Measurements from ENCODE around the gene PNPLA1. TPM values are rescaled to one million over a fixed set of nuclear protein-coding genes. Genes with fewer than 3 reads are reported as not detected.
"Not testable (repeated sequence)": the region's sequence is repeated elsewhere in the genome, so short reads cannot be mapped to it uniquely, and the experiment has no call there.

Gene PNPLA1
- total RNA-seq, 1 donor from 2014 or later: 0.22 TPM

DNA sequence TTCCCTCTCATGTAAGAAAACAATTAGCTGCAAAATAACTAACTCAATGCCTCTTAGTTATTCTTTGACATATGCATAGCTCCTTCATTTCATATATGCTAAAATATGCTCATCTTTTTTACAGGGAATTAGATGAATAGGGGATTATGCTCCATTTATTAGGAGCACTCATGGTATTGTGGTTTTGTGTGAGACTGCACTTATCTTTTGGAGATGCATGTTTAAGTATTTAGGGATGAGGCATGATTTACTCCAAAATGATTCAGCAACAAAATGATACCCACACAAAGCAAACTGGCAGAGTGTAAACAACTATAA, 58.0 kb downstream of the PNPLA1 start:
- ATAC-seq (no peak), DNase-seq (ENCODE audit: low spot score) (no peak)
- intact Hi-C loops (cut with DNase I): no loop called here

DNA sequence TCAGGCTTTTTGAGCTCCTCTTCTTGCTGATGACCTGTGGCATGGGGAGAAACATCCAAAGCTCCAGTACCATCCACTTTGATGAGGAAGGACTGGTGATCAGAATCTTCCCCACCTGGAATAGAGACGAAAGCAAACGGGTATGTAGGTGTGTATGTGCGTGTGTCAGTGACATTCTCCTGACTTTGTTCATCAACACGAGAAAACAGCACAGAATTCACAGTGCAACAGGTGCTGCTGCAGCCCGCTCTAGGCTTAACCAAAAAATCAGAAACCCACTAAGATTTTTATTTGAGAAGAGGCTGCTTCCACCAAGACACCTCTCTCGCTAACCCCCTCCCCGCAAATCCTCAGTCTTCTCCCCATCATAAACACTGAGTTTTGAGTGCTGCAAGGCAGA, 58.7 kb downstream of the PNPLA1 start:
- DNase-seq (ENCODE audit: low spot score): no peak
- intact Hi-C loops (cut with DNase I): no loop called here
- ATAC-seq: no peak

DNA sequence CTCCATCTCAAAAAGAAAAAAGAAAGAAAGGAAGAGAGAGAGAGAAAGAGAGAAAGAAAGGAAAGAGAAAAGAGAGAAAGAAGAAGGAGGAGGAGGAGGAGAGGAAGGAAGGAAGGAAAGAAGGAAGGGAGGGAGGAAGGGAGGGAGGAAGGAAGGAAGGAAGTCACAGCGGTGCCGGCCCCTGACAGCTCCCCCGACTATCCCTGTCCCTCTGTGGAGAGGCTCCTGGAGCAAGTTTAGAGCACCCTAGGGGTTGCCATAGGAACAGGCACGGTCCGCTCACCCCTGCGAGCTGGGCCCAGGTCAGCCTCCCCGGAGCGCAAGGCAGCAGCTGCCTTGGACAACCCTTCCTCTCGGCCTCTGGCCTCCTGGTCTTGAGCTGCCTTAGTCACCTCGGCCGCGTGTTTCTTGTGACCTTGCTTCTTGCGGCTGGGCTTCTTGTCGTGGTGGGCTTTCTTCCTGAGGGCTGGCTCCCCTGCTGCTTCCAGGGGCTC, 60.0 kb downstream of the PNPLA1 start:
- no peak for ATAC-seq
- intact Hi-C loops (cut with DNase I): no loop called here
- DNase-seq (ENCODE audit: low spot score): no peak

DNA sequence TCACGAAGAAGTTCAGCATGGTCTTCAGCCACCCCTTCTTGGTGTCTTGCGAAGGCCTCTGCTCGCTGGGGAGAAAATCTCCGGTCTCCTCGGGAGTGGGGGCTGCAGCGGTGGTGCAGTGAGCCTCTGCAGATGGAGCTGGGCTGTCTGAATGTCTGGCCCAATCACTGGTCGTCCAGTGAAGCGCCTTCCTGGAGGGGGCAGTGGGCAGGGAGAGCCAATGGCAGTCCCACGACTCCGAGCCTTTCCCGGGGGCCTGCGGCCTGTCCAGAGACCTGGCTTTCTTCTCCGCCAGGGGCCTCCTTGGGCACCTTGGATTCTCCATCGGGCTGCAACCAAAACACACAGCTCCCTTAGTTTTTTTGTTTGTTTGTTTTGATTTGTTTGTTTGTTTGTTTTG, 60.5 kb downstream of the PNPLA1 start:
- intact Hi-C loops (cut with DNase I): no loop called here
- ATAC-seq: no peak
- no peak for DNase-seq (ENCODE audit: low spot score)

DNA sequence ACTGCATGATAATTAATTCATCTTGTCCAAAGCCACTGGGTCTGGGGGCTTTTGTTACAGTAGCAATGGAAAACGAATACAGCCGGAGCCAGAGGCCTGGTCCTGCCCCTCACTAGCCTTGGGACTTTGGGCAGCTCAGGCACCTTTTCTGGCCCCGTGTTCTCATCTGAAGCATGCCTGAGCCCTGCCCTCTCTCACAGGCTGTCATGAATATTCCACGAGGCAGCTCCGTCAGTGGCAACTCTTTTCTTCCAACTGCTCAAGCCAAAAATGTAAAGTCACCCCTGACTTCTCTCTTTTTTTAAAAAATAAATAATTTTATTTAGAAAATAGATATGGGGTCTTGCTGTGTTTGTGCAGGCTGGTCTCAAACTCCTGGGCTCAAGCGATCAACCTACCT, 61.5 kb downstream of the PNPLA1 start:
- DNase-seq (ENCODE audit: low spot score) (no peak), ATAC-seq (no peak)
- intact Hi-C loops (cut with DNase I): no loop called here

DNA sequence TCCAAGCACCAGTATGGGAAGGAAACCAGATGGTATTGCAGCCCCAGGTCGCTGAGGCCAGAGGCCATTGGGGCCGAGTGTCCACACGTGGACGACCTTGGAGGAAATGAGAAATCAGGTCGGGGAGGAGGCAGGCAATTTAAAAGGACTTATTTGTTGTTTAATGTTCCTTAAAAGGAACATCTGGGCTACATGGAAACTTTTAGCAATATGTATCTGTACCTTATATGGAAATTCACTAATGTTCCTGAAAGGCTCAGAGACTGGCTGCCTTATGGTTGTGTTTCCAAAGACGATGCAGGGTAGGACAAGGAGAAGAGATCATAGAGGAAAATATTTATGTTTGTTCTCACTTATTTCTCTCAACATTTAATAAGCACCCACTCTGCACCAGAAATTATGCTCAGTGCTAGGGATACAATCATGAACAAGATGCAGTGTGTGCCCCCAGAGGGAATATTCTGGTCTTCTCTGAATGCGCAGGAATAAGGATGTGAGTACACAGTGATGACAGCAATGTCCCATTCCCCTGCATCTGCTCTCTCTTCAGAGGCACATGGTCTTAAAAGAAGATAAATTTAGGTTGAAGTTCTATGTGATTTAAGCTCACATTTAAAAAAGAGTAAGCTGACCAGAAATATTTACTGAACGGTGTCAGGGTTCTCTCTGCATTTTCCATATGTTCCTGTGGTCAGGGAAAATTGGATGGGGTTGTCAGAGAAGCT, 63.5 kb downstream of the PNPLA1 start:
- intact Hi-C loops (cut with DNase I): no loop called here
- no peak for ATAC-seq
- no peak for DNase-seq (ENCODE audit: low spot score)

DNA sequence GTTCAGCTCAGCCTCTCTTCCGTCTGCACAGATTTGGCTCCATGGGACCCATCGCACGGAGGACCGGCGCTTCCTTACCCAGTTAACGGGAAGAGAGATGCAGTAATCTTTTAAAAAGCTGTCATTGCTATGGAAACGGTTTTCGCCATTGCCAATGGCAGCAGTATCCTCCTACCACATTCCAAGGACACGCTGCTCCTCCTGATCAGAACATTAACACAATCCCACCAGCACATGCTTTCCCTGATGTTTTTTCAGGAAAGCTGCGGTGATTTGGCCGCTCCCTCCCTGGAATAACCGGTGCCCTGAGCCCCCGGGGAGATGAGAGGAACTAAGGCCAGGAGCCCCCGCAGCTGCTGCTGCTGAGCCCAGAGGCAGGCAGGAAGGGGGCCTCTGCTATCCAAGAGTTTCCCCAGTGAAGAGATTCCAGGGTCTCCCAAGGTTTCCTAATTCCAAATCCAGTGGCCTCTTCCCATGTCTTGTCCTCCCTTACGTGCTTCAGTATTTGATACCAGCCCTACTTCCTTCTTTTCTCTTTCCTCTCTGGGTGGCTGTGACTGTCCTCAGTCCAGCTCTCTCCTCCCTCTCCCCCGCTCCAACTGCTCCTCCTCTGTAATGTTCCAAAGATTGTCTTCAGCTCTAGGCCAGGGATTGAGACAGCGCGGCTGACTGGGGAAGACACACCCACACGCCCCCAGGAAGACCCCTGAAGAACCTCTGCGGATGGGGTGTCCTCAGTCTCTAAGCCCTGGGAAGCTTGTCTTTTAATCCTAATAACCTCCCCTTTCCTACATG, 64.3 kb downstream of the PNPLA1 start:
- DNase-seq (ENCODE audit: low spot score) (no peak), ATAC-seq (peak; percentile 75)

DNA sequence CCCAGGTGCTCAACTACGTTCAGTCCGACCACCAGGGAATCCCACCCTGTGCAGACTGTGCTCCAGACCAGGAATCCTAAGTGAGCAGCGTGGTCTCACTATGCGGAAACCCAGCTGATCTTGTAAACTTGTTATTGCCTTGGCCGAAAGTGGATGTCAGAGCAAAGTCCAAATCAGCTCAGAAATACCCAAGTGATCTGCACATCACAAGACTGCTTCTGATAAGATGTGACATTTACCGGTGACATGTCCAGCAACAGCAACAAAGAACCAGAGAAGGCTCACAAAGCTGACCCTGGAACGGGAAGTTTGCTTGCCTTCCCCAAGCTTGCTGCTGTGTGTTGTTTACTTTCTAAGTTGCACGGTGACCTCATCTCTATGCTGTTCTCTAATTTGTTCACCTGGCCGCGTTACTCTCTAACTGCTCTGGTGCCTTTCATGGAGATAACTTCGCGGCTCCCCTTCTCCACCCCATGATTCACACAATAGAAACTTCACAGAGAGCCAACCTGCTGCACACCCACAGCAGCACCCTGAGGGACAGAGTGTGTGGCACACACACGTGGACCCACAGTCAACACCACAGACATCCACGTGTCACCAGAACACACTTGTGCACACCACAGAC, 65.1 kb downstream of the PNPLA1 start:
- intact Hi-C loops (cut with DNase I): no loop called here
- DNase-seq (ENCODE audit: low spot score): no peak
- peak; percentile 4 for ATAC-seq

More for the DNA sequence above, 64.3 kb downstream of the PNPLA1 start:
- intact Hi-C loops (cut with DNase I): no loop called here

DNA sequence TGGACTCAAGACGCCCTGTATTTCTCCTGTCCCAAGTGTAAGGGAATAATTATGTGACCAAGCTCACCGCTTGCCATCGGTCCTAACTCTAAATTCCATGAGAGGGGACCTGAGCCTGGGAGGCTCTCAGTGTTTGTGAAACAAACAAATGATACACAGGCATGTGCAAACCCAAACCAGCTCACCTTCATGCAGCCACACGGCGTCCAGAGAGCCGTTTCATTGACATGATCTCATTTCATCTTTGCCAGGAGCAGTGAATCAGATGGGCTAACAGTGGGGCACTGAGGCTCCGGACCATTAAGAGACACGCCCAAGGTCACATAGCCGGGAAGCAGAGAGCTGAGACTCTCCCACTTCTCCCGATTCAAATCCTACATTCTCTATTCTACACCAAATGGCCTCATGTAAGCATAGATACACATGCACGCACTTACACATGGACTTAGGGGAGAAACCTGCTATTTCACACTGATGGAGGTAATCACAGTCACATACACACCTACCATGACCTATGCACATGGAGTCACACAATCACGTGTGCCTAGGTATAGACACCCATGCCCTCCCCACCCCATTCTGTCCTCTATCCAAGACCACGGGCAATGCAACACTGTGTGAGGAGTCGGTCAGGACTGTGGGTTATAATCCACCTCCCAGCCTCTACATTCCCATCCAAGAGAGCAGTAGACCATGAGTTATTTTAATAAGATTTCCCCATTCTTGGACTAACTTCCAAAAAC, 65.8 kb downstream of the PNPLA1 start:
- DNase-seq (ENCODE audit: low spot score) (no peak), ATAC-seq (no peak)
- intact Hi-C loops (cut with DNase I): no loop called here

DNA sequence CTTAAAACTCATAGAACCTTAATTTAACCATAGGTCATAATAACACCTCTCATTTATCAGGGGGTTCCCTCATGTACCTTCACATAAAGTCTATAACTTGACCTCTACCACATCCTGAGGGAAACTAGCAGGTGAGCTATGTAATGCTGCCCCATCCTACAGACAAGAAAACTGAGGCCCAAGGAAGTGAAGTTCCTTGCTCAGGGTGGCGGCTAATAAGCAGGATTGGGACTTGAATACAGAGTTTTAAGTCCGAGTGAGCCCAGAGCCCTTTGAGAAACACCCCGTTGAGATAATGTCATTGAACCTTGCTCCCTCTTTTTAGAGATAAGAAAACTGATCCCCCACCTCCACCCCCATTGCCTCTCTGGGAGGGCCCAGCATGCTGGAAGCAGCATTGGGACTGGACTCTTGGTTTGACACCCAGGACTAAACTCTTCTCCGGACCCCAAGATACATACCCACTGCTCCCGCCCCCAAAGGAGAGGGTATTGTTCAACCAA, 66.4 kb downstream of the PNPLA1 start:
- no peak for ATAC-seq
- DNase-seq (ENCODE audit: low spot score): no peak
- intact Hi-C loops (cut with DNase I): no loop called here

DNA sequence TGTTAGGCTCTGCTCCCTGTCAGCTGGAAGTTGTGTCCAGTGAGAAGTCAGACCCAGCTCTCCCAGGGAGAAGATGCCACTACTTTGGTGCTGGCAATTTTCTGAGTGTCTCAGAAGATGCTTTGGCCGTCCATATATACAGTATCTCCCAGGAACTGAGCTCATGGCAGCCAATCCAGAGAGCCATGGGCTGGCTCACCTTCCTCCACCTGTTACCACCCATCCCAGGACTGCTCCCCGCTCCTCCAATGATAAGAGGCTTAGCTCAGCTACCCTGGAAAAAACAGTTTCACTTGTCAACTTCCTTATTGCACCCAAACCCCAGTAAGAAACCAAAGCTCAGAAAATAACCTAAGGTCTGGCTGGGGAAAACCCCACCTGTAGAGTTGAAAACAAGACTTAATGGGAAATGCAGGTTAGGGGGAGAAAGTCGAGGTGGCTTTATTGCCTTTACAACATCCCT, 67.0 kb downstream of the PNPLA1 start, which contains the start of gene BNIP5:
TSS of gene BNIP5 (minus strand) at position 110 of the 463 bp plus-strand sequence. CDS start 6,198 bp downstream, outside the sequence.
- intact Hi-C loops (cut with DNase I): no loop called here
- DNase-seq (ENCODE audit: low spot score) (no peak), ATAC-seq (no peak)

DNA sequence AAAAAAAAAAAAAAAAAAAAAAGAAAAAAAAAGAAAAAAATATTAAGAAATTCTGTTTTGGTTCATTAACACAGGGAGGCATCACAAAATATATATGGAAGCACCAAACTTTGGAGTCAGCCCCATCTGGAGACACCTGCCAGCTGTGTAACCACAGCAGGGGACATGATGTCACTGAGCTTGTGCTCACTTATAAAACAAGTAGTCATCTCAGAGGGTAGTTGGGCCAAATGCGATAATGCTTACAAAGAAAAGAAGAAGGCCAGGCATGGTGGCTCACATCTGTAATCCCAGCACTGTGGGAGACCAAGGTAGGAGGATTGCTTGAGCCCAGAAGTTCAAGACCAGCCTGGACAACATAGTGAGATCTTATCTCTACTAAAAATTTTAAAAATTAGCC, 68.0 kb downstream of the PNPLA1 start:
- ATAC-seq (no peak), DNase-seq (ENCODE audit: low spot score) (no peak)
- intact Hi-C loops (cut with DNase I): no loop called here

DNA sequence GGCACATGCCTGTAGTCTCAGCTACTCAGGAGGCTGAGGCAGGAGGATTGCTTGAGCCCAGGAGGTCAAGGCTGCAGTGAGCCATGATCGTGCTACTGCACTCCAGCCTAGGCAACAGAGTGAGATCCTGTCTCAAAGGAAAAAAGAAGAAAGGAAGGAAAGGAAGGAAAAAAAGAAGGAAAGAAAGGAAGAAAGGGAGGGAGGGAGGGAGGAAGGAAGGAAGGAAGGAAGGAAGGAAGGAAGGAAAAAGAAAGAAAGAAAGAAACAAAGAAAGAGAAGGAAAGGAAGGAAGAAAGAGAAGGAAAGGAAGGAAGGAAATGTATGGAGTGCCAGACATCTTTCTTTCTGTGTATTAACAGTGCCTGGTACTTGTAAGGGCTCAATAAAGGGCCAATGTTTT, 68.4 kb downstream of the PNPLA1 start:
- ATAC-seq; DNase-seq (ENCODE audit: low spot score); intact Hi-C loops (cut with DNase I): not testable (repeated sequence)

DNA sequence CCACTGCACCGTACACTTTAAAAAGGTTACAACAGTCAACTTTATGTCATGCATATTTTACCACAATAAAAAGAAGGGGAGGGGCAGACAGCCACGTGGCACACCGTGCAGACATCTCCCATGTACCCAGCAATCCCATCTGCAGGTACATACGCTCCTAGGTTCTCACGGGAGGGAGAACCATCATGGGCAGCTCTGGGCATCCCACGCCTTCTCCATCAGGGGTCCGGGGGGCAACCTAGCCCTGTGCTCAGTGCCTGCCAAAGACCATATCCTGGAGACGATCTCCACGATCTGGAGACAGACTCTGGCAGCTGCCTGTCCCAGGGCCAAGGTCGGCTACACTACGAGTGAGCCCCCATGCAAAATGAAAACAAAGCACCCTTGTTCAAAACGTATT, 69.3 kb downstream of the PNPLA1 start:
- intact Hi-C loops (cut with DNase I): no loop called here
- no peak for DNase-seq (ENCODE audit: low spot score)
- no peak for ATAC-seq

DNA sequence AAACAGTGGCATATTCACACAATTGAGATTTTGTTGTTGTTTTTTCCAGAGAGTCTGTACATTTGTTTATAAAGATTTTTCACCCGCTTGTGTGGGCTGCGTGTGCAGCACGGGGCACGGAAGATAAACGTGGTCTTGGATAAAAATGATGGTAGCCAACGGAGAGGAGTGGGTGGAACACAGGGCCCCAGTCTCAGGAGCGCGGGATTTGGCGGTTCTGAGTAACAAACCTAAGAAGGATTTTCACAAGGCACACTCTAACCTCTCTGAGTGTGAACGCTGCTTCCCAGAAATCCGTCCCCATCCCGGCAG, 70.4 kb downstream of the PNPLA1 start:
- DNase-seq (ENCODE audit: low spot score) (no peak), ATAC-seq (peak; percentile 42)
- intact Hi-C loops (cut with DNase I): no loop called here

DNA sequence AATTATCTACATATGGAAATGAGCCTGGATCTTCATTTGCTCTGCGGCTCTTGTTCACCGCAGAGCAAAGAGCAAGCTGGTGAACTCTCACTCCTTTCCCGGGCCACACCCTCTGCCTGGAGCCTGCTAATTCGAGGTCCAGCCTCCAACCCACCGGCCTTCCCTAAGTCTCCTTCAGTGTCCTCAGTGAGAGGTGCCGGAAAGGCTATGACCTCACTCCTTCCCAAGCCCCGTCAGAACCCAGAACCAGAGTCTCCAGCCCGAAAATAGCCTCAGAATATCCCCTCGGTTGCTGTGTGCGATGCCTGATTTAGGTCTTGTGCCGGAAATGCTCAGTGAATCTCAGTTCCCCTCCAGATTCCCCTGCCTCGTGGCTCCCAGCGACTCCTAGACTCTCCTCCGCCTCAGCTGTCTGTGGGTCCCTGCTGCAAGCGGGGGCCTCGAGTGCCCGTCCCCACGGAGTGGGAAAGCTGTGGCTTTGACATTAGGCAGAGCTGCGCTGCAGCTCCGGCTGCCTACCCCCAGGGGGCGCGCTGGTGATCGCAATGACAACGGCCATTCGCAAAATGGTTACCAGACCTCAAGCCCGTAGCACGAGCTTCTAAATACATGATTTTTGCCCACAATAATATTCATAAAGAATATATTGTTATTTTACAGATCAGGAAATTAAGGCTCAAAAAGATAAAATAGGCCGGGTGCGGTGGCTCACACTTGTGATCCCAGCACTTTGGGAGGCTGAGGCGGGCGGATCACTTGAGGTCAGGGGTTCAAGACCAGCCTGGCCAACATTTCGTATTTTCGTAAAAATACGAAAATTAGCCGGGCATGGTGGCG, 71.0 kb downstream of the PNPLA1 start:
- peak; percentile 92 for DNase-seq (ENCODE audit: low spot score)
- ATAC-seq: peak; percentile 86
- intact Hi-C loops (cut with DNase I): no loop called here

DNA sequence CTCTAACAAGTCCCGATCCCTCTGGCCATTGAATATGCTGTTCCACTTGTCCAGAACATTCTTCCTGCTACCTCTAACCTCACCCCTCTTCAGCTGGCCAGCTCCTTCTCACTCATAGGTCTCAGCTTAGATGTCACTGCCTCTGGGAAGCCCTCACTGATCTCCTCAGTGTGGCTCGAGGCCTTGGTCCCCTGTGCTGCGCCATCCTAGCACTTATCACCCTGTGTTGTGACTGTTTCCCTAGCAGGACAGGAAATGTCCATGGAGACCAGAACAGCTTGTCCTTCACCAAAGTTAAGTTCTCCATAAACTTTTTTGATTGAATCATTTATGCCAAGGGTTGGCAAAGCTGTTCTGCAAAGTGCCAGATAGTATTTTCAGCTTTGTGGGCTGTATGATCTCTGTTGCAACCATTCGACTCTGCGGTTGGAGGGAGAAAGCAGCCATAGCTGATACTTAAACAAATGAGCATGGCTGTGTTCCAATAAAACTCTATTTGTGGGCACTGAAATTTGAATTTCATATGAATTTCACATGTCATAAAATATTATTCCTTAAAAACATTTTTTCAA, 73.3 kb downstream of the PNPLA1 start:
- ATAC-seq (no peak), DNase-seq (ENCODE audit: low spot score) (no peak)
- intact Hi-C loops (cut with DNase I): no loop called here
